NB4 (cell line): ENCODE data around the gene TENM4.

Source experiments
- CTCF ChIP-seq: IDR thresholded peaks from one replicate; pipeline ENCODE4 v1.5.1; 2012; ENCODE audit warnings: low read depth, low read length
- MAX ChIP-seq: IDR thresholded peaks from 2 replicates; pipeline ENCODE4 v1.6.1; 2011; ENCODE audit warnings: low read depth, low read length
- MYC ChIP-seq: IDR thresholded peaks from 2 replicates; pipeline ENCODE4 v1.6.1; 2011; ENCODE audit warnings: low read depth, low read length
- POLR2A ChIP-seq: IDR thresholded peaks from 2 replicates; pipeline ENCODE4 v1.6.1; 2011; ENCODE audit warnings: mild to moderate bottlenecking; ENCODE audit not compliant: insufficient read length; ENCODE audit errors: extremely low read depth

GRCh38 chr11:78685156-78685555 is 755.7 kb downstream of the TENM4 start:
- no peak for TF ChIP-seq CTCF
- no peak for TF ChIP-seq POLR2A
- TF ChIP-seq MAX: no peak
- no peak for TF ChIP-seq MYC
